Fibroblast of skin of left biceps (primary cell): Measurements from ENCODE around the gene BRAP.
"Not testable (repeated sequence)": the region's sequence is repeated elsewhere in the genome, so short reads cannot be mapped to it uniquely, and the experiment has no call there.

ENCODE experiments used
- DNase-seq, 2 experiments: peaks; one replicate each; pipeline ENCODE4 v3.0.0-alpha.2; 2013; ENCODE audit warnings: low read depth in 2 of 2

The BRAP gene

DNA sequence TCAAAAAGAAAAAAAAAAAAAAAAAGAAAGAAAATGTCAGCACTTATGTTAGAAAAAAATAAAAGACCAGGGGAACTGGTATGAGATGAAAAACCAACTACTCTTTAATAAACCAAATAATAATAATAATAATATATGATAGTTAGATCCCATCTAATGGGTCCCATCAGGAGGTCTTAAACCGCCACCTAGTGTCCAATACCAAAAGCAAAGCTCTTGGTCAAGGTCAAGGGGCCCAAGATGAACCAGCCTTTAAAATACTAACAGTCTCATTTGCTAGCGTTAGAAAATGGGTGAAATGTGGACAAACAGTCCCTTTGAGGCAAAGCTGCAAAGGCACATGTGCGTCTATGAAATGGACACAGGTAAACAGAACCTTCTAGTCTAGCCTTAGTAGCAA, 12.3 kb downstream of the BRAP start:
- DNase-seq: no peak

DNA sequence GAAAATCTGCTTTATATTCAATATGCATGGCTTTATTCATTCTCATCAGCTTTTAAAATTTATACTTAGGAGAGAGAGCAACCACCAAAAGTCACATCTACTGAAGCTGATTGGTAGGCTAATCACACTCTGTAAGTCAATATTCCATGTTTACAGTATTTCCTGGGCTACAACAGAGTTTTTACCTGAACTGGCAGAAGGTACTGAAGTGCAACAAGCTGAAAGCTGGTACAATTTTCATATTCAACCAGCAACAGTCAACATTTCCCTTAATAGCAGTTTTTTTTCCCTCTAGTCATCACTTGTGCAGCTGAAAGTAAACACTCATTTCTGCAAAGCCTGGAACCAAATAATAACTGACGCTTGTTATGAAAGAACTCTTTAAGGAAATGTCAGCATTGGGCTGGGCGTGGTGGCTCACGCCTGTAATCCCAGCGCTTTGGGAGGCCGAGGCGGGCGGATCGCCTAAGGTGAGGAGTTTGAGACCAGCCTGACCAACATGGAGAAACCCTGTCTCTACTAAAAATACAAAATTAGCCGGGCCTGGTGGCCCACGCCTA, 12.9 kb downstream of the BRAP start:
- no peak for DNase-seq

DNA sequence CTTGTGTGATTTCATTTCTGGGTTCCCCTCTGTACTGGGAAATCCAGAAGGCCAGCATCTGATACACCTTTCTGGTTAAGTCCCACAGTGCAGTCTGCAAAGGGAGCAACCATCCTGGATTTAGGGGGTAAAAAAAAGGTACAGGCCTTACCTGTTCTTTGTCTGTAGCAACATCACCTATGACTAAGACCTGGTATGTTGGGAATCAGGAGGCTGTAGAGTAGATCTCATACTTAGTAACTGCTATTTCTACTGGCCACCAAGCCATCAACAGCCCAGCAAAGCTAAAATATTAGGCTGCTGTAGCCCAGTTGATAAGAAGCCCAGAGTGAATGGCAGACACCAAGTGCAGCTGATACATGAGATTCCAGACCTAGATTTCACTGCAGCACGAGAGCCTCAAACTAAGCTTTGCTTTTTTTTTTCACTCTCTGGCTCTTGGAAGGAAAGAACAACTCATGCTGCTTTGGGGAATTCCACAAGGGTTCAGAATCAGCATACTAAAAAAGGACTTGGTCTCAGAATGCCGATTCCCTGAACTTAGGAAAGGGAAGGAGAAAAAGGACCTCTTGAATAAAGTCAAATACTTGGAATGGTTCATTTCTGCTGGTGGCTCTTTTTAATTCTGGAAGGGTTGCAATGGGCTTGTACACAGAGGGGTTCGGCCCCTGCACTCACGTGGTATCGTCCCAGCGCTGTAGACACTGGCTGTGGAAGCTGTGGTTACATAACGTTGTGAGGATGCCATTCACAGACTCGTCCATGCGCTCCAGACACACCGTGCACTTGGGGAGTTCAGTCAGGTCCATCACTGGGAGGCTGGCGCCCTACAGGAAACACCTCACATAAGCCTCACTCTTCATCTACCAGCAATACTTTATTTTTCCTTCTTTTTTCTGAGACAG, 20.5 kb downstream of the BRAP start:
- DNase-seq: no peak

DNA sequence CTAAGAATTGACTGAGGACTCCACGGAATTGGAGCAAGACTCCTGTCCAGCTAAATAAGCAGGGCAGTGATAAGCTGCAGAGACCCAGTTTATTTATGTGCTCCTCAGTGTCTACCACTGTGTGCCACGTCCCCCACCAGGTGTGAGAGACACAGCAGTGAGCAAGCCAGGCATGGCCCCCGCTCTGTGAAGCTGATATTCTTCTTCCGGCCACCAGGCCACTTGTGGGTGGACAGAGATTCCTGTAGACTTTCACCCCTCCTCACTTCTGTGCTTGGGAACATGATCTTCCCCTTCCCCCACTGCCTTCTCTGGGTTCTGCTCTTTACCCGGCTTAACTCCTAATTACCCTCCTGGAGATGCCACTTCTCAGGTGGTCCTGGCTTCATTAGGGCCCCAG, 21.3 kb downstream of the BRAP start:
- no peak for DNase-seq

DNA sequence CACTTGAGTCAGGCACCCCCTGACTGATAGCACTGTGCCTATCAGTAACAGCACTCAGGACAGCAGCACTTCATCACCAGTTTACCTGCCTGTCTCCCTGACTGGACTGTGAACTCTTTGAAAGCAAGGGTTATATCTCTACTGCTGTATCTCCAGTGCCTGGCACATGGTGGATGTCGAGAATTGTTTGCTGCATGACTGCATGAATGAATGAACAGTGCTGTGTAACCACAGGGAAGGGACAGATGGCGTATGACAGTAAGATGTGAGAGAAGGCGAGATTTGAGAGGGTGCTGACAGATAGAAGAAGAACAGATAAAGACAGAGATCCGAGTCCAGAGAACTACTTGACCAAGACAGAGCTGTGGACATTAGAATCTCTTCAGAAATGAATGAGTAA, 29.7 kb downstream of the BRAP start:
- DNase-seq: no peak

DNA sequence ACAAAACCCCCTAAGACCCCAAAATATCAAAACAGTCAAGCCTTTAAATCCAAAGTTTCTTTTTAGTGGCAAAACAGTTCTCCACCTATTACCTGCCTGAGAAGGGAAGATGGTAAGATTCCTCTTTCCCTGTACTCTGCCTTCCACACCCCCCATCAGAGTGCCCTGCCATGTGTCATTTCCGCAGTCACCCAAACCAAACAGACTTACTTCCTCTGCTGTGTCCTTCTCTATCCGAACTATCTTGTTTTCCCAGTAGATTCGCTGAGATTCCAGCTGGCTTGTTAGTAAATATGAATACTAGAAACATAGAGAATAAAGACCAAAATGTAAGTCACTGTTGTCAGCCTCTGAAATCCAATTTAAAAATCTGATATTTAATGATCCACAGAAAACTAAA, 30.4 kb downstream of the BRAP start:
- no peak for DNase-seq

DNA sequence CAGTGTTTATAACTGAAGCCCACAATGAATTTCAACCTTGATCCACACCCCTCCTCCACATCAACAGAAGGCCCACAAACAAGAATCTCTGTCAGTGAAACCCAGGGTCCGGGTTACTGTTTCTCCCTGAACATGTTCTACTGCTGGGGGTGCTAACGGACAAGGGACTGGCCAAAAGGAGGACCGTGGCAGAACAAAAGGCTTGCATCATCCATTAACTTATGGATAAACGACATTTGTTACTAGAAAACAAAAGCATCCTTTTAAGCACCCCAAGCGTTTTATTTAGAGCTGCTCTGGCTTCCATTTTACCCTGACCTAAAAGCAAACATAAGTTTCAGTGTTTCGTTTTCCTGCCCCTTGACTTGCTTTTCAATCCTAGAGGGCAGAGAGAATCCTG, 32.2 kb downstream of the BRAP start:
- DNase-seq: no peak

DNA sequence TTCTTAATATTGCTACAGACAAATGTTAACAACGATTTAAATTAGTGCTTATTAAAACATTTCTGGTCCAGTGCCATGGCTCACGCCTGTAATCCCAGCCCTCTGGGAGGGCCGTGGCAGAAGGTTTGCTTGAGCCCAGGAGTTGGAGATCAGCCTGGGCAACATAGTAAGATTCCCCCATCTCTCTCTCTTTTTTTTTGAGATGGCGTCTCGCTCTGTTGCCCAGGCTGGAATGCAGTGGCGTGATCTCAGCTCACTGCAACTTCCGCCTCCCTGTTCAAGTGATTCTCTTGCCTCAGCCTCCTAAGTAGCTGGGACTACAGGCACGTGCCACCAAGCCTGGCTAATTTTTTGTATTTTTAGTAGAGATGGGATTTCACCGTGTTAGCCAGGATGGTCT, 33.2 kb downstream of the BRAP start:
- not testable (repeated sequence) for DNase-seq

DNA sequence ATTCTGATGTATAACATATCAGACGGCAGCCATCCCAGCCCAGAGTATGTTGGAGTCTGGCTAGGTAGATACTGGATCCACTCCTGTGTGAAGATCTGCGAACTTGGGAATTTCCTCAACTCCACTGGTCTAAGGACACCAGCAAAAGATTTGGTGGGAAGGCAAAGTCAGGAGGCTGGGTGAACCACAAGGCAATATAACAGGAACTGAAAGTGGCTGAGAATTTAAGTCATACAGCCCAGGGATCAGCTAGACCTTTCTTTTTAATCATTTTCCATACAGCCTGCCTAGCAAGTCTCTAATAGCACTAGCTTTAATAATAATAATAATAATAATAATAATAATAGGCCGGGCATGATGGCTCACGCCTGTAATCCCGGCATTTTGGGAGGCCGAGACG, 34.8 kb downstream of the BRAP start:
- no peak for DNase-seq

DNA sequence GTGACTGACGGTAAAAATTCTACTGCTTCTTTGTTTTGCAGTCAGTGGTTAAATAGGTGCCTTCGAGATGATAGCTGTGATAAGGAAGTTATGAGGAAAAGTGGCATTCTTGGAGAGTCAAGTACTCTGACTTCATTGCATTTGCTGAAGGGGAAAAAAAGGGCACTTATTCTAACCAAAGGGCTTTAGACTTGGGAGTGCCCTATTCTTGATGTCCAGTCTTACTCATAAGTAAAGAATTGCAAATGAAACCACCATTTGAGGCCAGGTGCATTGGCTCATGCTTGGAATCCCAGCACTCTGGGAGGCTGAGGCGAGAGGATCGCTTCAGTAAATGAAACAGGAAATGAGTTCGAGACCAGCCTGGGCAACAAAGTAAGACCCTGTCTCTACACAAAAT, 40.3 kb downstream of the BRAP start:
- DNase-seq: no peak

DNA sequence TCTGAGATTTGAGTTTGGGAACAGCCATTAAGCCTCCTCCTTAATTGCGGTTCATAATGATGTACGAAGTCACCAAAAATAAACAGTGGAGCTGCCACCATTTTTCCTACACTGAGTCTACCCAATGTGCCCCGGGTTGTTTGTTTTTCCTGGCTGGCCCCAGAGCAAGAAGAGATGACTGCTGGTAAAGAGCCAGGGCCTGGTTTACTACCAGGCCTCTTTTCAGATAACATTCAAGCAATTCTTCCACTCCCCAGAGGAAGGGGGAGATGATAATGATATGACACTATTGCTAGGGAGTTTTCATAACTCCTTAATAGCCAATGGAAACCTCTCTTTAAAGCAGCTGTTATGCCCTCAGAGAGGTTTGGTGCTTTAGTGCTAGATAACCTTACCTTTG, 42.3 kb downstream of the BRAP start:
- no peak for DNase-seq

DNA sequence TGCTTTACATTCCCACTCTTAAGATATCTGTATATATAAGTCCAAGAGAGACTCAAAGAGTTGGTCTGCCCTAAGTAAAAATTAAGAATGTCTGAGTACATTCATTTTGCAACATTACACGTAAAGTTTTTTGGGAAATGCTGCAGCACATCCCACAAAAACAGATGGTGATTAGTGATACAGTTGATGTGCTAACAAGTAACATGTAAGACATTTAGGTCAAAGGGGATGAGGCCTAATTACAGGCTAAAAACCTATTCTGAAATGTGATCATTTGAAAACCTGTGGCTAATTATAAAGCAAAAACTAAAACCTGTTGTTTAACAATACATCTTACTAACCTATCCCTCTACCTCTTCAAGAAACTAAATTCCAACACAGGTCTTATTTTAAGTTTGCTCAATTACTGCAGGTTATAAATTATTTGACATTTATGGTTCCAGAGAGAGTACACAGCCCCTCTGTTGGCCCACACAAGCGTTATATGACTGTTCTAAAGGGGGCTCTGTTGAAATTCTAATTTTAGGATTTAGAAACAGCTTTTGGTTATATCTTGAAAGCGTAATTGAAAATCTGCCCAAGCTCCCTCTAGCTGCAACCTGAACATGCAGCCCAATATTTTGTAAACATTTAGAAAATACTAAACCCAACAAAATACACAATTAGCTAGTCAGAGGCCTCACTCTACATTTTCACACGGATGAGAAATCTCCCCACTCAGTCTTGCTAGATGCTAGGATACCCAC, 42.9 kb downstream of the BRAP start:
- no peak for DNase-seq

DNA sequence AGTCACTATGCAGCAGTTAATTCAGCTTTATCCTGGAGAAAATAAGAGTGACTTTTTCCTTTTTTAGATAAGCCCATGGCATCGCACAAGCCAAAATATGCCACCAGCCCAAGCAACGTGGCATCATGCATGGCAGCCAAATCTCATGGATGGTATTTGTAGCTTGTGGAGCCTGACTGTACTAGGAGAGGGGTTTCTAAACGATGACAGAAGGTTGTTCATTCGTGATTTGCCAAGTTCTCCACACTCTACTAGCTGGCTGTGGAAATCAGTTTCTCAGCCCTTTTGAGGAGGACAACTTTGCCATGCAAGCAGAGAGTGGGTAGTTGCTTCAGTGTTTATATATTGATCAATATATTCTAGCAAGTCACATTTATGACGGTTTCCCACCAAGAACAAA, 45.2 kb downstream of the BRAP start:
- DNase-seq: no peak

DNA sequence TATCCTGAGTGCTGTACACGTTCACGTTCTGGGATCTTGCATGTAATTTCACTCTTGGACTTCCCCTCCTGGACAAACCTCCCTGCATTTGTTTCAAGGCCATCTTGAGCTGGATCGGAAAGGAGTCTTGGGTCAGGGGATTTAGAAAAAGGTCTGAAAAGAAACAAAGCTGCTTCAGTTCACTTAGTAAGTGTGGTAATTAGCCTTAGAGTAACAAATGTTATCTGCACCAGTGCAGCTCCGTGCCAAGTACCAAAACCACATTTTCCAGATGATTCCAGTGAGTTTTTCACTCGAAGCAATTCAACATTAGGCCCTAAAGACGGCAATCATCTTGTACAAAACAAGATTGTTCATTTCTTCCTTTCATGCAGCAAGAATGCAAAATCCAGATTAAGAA, 47.2 kb downstream of the BRAP start:
- DNase-seq: no peak

DNA sequence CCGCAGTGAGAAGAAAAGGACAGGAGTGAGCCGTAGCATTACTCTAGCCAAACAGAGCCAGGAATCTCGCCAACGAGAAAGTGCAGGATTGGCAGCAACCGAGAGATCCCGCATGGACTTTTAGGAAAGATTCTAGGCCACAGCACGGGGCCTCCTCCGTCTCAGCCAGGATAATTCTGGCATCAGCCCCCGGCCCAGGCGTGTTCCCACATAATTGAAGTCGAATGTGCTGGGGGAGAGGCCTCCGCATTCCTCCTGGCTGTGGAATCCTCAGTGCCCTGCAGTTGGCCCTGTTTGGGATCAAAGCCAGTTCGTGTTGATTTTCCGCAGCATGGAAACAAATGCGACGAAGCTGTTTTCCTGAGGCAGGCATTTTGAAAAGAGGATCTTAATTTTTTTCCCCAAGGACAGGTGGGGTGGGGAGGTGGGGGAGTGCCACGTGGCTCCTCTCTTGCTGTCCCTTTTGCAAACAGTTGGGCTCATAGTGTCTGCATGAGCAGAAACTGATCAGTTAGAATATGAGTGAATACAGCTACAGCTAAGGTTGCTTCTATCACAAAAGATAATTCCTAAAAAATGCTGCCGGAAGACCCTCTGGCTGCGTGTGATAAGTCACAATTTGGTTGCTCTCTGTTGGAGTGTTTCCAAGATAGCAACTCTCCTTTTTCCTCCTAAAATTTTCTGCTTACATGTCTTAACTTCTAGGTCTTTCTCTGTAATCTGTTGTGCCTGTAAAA, 49.4 kb downstream of the BRAP start:
- peak; percentile 73 to 76 for DNase-seq

DNA sequence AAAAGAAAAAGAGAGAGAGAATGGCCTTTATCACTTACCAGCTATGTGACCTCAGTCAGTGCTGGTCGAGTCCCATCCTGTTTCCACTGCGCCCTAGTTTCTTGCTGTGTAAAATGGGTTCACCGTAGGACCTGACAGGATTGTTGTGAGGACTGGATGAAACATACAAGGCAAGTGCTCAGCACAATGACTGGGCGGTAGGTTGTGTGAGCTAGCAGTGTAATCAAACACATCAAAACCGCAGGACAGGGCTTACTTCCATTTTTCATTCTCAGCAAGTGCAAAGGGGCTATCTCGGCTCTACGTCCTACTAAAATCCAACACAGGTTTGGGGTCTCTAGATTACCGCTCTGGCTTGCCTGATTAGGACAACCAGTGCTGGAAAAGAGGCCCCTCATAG, 50.2 kb downstream of the BRAP start:
- DNase-seq: no peak

DNA sequence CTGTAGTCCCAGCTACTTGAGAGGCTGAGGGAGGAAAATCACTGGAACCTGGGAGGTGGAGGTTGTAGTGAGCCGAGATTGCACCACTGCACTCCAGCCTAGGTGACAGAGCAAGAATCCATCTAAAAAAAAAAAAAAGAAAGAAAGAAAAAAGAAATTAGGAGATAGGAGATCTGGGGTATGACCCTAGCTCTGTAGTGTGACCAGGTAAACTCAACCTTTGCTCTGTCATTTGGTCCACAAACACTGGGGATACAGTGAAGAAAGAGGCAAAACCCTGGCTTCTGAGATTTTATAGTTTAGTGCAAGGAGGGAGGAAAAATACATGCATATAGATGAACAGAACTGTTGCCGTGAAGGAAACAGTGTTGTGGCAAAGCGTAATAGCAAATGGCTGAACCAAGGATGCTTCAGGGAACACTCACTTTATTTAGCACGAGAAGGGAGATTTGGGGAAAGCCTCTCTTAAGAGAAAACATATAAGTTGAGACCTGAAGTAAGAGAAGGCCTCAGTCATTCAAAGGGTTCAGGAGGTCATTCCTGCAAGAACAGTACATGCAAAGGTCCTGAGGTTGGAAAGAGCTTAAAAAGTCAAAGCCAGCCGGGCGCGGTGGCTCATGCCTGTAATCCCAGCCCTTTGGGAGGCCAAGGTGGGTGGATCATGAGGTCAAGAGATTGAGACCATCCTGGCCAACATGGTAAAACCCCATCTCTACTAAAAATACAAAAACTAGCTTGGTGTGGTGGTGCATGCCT, 57.1 kb downstream of the BRAP start:
- no peak for DNase-seq

DNA sequence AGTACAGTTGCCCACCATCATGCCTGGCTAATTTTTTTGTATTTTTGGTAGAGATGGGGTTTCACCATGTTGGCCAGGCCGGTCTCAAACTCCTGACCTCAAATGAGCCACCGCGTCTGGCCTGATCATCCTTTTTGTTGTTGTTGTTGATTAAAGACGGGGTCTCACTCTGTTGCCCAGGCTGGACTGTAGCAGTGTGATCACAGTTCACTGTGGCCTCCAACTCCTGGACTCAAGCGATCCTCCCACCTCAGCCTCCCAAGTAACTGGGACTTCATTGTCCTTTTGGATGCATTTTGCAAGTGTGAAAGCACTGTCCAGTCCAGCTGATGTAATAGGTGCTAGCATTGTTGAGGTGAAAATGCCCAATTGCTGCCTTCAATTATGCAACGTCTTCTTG, 59.5 kb downstream of the BRAP start:
- no peak for DNase-seq

DNA sequence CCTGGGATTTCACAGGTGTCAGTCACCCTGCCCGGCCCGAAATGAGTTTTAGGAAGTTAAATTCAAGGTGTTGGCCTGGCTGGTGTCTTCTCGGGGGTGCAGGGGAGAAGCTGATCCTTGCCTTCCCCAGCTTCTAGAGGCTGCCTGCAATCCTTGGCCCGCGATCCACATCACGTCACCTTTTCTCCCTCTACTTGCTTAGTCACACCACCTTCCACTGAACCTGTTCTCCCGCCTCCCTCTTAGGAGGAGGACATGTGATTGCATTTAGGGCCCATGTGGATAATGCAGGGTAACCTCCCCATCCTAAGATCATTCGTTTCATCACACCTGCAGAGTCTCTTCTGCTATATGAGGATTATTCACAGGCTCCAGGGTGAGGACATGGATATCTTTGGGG, 61.2 kb downstream of the BRAP start:
- no peak for DNase-seq

DNA sequence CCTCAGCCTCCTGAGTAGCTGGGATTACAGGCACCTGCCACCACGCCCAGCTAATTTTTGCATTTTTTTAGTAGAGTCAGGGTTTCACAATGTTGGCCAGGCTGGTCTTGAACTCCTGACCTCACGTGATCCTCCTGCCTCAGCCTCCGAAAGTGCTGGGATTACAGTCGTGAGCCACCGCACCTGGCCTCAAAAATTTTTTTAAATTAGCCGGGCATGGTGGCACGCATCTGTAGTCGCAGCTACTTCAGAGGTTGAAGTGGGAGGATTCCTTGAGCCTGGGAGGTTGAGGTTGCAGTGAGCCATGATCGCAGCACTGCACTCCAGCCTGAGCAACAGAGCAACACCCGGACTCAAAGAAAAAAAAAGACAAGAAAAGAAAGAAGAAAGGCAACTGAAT, 67.9 kb downstream of the BRAP start:
- DNase-seq: not testable (repeated sequence)

DNA sequence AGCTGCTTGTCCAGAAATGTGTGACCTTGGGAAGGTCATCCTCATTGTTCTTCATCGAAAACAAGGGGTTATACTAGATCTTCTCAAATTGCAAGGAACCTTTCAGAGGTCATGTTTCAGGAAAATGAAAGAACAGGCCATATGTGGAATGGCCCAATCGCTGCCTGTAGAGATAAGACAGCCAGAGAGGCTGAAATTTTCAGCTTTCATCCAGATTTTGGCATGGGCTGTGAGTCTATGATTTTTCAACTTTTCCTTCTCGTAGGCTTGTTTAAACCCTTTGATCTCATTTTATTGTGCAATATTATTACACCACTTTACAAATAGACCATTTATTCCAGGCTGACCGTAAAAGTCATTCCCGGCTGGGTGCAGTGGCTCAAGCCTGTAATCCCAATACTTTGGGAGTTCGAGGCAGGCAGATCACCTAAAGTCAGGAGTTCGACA, 69.6 kb downstream of the BRAP start:
- DNase-seq: no peak
